Liver (tissue), 3 donors: ENCODE results near the gene CRYGD.

ENCODE experiments used
- ATF3 ChIP-seq: IDR thresholded peaks from 2 replicates; pipeline ENCODE4 v1.6.1; 2016; ENCODE audit warnings: antibody characterized with exemption
- CTCF ChIP-seq: fragments of 150-350 bp; IDR thresholded peaks from 2 replicates; pipeline ENCODE4 v1.5.1; 2017; ENCODE audit warnings: improper control_type of control experiment, low read depth, low read length; ENCODE audit not compliant: missing input control
- GABPA ChIP-seq, 2 donors: IDR thresholded peaks in 1 of 2; conservative IDR thresholded peaks in 1 of 2; 2 replicates each; pipeline ENCODE4 v1.6.1; 2016; ENCODE audit warnings: antibody characterized with exemption in 2 of 2, mild to moderate bottlenecking in 1 of 2, moderate library complexity in 1 of 2
- NR2F2 ChIP-seq: IDR thresholded peaks from 2 replicates; pipeline ENCODE4 v1.6.1; 2016; ENCODE audit warnings: antibody characterized with exemption
- REST ChIP-seq: IDR thresholded peaks from 2 replicates; pipeline ENCODE4 v1.6.1; 2016; ENCODE audit warnings: antibody characterized with exemption, mild to moderate bottlenecking
- SP1 ChIP-seq: IDR thresholded peaks from 2 replicates; pipeline ENCODE4 v1.6.1; 2018; ENCODE audit warnings: antibody characterized with exemption, mild to moderate bottlenecking
- TAF1 ChIP-seq: conservative IDR thresholded peaks from 2 replicates; pipeline ENCODE4 v1.6.1; 2016; ENCODE audit warnings: antibody characterized with exemption, mild to moderate bottlenecking
- YY1 ChIP-seq: IDR thresholded peaks from 2 replicates; pipeline ENCODE4 v1.6.1; 2016; ENCODE audit warnings: antibody characterized with exemption, mild to moderate bottlenecking
- donor health status: healthy.
- donor health status: healthy.

GRCh38 chr2:208163489-208163888 is 39.2 kb upstream of the CRYGD start, which contains the start of gene CRYGA:
- TF ChIP-seq CTCF: no peak
- no peak for TF ChIP-seq ATF3
- no peak for TF ChIP-seq GABPA (IDR thresholded peaks at IDR 0.05 in 1 of 2, conservative IDR thresholded peaks at IDR 0.05 in 1 of 2)
- no peak for TF ChIP-seq SP1
- TF ChIP-seq REST: no peak
- no peak for TF ChIP-seq TAF1
- TF ChIP-seq YY1: no peak
- no peak for TF ChIP-seq NR2F2
